PFSK-1 (cell line): ENCODE results near the gene CCM2L.

Experiments
- FOXP2 ChIP-seq: optimal IDR thresholded peaks from 2 replicates; pipeline ENCODE3; 2011; ENCODE audit warnings: borderline replicate concordance, control low read depth, inconsistent platforms; ENCODE audit not compliant: insufficient read depth; ENCODE audit errors: extremely low read length, extremely low read depth
- POLR2AphosphoS5 ChIP-seq: IDR thresholded peaks from 2 replicates; pipeline ENCODE4 v1.6.1; 2012; ENCODE audit warnings: low read depth, mild to moderate bottlenecking, control low read depth, low read length, moderate library complexity
- SIN3A ChIP-seq: IDR thresholded peaks from 2 replicates; pipeline ENCODE4 v1.6.1; 2012; ENCODE audit warnings: mild to moderate bottlenecking, low read length, moderate library complexity, borderline replicate concordance; ENCODE audit not compliant: insufficient read depth
- TAF1 ChIP-seq: IDR thresholded peaks from 2 replicates; pipeline ENCODE4 v1.6.1; 2012; ENCODE audit warnings: low read length, control low read depth, borderline replicate concordance; ENCODE audit not compliant: insufficient read depth
- TF ChIP-seq, protein P1 (sequence below), 2 experiments: IDR thresholded peaks; 2 replicates each; pipeline versions ENCODE4 v1.6.1 to v1.8.0; 2011 to 2012; ENCODE audit warnings: low read depth in 2 of 2, low read length in 2 of 2, control low read depth in 1 of 2, inconsistent platforms in 1 of 2, mild to moderate bottlenecking in 1 of 2, moderate library complexity in 1 of 2; ENCODE audit not compliant: insufficient read depth in 1 of 2

Gene CCM2L

DNA sequence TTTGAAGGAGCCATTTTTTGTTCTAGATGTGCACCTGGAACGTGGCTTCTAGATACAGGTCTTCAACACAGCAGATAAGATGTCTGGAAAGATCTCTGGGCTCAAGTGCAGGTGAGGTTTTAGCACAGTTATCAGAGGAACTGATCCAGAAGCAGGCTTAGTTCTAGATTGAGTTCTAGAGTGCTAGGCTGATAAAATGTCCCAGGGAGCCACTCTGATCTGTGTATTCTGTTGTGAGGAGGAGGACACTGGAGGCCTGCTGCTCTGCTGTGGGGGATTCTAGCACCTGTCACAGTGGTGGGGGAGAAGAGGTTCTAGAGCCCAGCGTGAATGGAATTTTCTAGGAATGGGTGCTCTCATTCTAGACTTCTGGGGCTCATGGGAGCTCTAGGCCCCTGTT is 12.0 kb upstream of the CCM2L start:
- TF ChIP-seq TAF1 (no peak), SIN3A (no peak), FOXP2 (no peak), POLR2AphosphoS5 (no peak)
- TF ChIP-seq, protein P1, sequence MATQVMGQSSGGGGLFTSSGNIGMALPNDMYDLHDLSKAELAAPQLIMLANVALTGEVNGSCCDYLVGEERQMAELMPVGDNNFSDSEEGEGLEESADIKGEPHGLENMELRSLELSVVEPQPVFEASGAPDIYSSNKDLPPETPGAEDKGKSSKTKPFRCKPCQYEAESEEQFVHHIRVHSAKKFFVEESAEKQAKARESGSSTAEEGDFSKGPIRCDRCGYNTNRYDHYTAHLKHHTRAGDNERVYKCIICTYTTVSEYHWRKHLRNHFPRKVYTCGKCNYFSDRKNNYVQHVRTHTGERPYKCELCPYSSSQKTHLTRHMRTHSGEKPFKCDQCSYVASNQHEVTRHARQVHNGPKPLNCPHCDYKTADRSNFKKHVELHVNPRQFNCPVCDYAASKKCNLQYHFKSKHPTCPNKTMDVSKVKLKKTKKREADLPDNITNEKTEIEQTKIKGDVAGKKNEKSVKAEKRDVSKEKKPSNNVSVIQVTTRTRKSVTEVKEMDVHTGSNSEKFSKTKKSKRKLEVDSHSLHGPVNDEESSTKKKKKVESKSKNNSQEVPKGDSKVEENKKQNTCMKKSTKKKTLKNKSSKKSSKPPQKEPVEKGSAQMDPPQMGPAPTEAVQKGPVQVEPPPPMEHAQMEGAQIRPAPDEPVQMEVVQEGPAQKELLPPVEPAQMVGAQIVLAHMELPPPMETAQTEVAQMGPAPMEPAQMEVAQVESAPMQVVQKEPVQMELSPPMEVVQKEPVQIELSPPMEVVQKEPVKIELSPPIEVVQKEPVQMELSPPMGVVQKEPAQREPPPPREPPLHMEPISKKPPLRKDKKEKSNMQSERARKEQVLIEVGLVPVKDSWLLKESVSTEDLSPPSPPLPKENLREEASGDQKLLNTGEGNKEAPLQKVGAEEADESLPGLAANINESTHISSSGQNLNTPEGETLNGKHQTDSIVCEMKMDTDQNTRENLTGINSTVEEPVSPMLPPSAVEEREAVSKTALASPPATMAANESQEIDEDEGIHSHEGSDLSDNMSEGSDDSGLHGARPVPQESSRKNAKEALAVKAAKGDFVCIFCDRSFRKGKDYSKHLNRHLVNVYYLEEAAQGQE (IDR thresholded peaks at IDR 0.05; ENCODE audit: insufficient read depth in 1 of 2, low read depth in 2 of 2, low read length in 2 of 2), result no peak

DNA sequence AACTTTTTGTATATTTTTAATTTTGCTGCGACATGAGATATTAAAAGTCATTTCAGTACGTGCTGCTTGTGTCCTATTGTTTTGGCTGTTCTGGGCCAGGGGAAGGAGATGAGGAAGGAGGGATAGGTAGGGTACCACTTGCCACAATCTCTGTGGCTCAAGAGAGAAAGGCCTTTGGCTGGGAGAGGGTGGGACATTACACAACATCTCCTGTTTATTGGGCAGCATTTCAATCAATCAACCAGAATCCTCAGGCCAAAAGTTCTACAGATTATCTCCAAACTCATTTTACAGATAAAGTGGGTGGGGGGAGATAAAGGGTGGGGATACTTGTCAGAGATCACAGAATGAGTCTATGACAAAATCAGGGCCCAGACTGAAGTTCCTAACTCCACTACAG is 6.9 kb upstream of the CCM2L start:
- TF ChIP-seq, protein P1 (IDR thresholded peaks at IDR 0.05; ENCODE audit: insufficient read depth in 1 of 2, low read depth in 2 of 2, low read length in 2 of 2), result no peak
- no peak for TF ChIP-seq POLR2AphosphoS5
- no peak for TF ChIP-seq FOXP2

DNA sequence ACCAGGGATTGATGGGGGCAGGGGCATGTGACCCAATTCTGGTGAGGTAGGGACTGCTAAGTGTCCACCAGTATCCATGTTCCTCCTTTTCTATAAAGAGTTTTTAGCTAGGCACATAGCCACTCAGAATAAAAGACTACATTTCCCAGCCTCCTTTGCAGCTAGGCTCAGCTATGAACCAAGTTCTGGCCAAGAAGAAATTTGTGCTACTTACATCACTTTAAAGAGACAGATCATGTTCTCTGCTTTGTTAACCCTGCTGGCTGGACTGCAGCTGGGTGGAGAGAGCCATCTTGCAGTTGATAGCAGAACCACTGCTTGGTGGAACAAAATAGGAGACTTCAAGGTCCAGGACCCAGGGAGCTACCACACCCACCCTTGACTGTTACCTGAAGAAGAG is 5.3 kb upstream of the CCM2L start:
- TF ChIP-seq, protein P1 (IDR thresholded peaks at IDR 0.05; ENCODE audit: insufficient read depth in 1 of 2, low read depth in 2 of 2, low read length in 2 of 2), result no peak
- no peak for TF ChIP-seq TAF1

DNA sequence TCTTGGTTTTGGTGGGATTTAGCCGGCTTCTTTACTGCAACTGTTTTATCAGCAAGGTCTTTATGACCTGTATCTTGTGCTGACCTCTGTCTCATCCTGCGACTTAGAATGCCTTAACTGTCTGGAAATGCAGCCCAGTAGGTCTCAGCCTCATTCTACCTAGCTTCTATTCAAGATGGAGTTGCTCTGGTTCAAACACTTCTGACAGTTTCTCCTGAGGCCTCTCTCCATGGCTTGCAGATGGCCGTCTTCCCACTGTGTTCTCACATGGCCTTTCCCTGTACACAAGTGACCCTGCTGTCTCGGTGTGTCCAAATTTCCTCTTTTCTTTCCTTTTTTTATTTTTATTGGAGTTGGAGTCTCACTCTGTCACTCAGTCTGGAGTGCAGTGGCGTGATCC is 4.2 kb upstream of the CCM2L start:
- TF ChIP-seq FOXP2 (no peak), SIN3A (no peak), TAF1 (no peak)

DNA sequence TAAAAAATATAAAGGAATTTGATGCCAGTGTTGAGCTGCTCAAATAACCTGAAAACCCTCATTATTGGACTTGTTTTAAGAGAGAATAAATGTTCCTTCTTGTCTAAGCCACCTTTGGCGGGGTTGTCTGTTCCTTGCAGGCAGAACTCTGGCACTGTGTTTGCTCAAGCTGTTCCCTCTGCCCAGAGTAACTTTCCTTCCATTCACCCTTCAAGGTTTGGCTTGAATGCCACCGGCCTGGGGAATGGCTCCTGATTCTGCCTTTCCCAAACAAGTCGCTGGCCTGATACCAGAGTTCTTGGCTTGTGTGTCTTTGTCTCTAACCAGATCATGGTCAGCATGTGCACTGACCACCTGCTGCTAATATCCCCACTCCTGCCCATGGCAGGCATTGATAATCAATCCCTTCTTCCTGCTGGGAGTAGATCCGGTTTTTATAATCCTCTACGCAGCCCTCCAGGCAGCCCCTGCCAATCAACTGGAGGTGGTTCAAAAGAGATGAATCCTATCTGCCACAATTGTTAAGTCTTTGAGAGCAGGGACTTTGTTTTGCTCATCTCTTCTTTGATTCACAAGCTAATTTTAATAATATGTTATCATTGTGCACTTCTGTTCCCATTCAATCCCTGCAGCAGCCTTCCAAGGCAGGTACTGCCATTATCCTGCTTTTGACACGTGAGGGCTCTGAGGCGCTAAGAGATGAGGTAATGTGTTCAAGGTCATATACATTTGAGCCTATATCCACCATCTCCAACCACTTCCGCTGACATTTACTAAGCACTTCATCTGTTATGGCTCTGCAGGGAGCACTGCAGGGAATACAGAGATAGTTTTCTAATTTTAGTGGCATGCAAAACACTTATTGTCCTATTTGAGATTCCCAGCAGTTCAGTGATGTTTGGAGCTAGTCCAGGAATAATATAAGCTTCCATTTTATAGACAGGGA is 3.1 kb upstream of the CCM2L start:
- TF ChIP-seq, protein P1 (IDR thresholded peaks at IDR 0.05; ENCODE audit: insufficient read depth in 1 of 2, low read depth in 2 of 2, low read length in 2 of 2), result no peak
- TF ChIP-seq FOXP2, result no peak
- no peak for TF ChIP-seq SIN3A
- TF ChIP-seq POLR2AphosphoS5, result no peak
